ENCODE data around the gene GABBR1.
"Not testable (repeated sequence)": the region's sequence is repeated elsewhere in the genome, so short reads cannot be mapped to it uniquely, and the experiment has no call there.

Gene GABBR1

GRCh38 chr6:29632789-29633533 is at the start of gene GABBR1:
TSS of gene GABBR1 (minus strand) at chr6:29633183. CDS start at chr6:29632385, 798 bp downstream.
- H3K4me3 ChIP-seq (ENCODE audit: low read depth, low read length) = peak within 1 kb of the TSS; percentile 69
- DNase-seq (ENCODE audit: low read depth) = peak; percentile 69

GRCh38 chr6:29681811-29682210 is 48.8 kb upstream of the GABBR1 start:
- H3K4me3 ChIP-seq (ENCODE audit: low read depth, low read length) = no peak overlapping the region
- no peak for DNase-seq (ENCODE audit: low read depth)

GRCh38 chr6:29680904-29681303 is 47.9 kb upstream of the GABBR1 start, which contains the start of gene ZFP57:
TSS of gene ZFP57 (minus strand) at chr6:29681152. CDS start at chr6:29677003, 4,149 bp downstream.
- no peak for DNase-seq (ENCODE audit: low read depth)
- no peak within 1 kb of the TSS for H3K4me3 ChIP-seq (ENCODE audit: low read depth, low read length)

- no peak overlapping the region for H3K4me3 ChIP-seq (ENCODE audit: low read depth, low read length)
These were observed 47.4 kb upstream of the GABBR1 start for GRCh38 chr6:29680416-29680815.

GRCh38 chr6:29679962-29680361 is 47.0 kb upstream of the GABBR1 start:
- no peak for DNase-seq (ENCODE audit: low read depth)
- H3K4me3 ChIP-seq (ENCODE audit: low read depth, low read length) = no peak overlapping the region

More at GRCh38 chr6:29680416-29680815, 47.4 kb upstream of the GABBR1 start:
- no peak for DNase-seq (ENCODE audit: low read depth)

GRCh38 chr6:29678114-29678513 is 45.1 kb upstream of the GABBR1 start:
- H3K4me3 ChIP-seq (ENCODE audit: low read depth, low read length) = no peak overlapping the region
- no peak for DNase-seq (ENCODE audit: low read depth)

- no peak for DNase-seq (ENCODE audit: low read depth)
- H3K4me3 ChIP-seq (ENCODE audit: low read depth, low read length) = no peak overlapping the region
These were observed 44.1 kb upstream of the GABBR1 start for GRCh38 chr6:29676981-29677601.

- no peak for DNase-seq (ENCODE audit: low read depth)
- H3K4me3 ChIP-seq (ENCODE audit: low read depth, low read length) = no peak overlapping the region
These were observed 42.6 kb upstream of the GABBR1 start for GRCh38 chr6:29675561-29675960.

GRCh38 chr6:29674008-29674407 is 41.0 kb upstream of the GABBR1 start:
- no peak for DNase-seq (ENCODE audit: low read depth)
- no peak overlapping the region for H3K4me3 ChIP-seq (ENCODE audit: low read depth, low read length)

- H3K4me3 ChIP-seq (ENCODE audit: low read depth, low read length) = no peak overlapping the region
- DNase-seq (ENCODE audit: low read depth) = no peak
These were observed 40.2 kb upstream of the GABBR1 start for GRCh38 chr6:29673161-29673560.

- DNase-seq (ENCODE audit: low read depth); H3K4me3 ChIP-seq (ENCODE audit: low read depth, low read length): not testable (repeated sequence)
These were observed 39.1 kb upstream of the GABBR1 start for GRCh38 chr6:29672116-29672515.

- H3K4me3 ChIP-seq (ENCODE audit: low read depth, low read length) = no peak overlapping the region
- DNase-seq (ENCODE audit: low read depth) = no peak
These were observed 38.0 kb upstream of the GABBR1 start for GRCh38 chr6:29671026-29671425.

GRCh38 chr6:29667158-29667557 is 34.2 kb upstream of the GABBR1 start:
- DNase-seq (ENCODE audit: low read depth) = no peak
- H3K4me3 ChIP-seq (ENCODE audit: low read depth, low read length) = no peak overlapping the region

- H3K4me3 ChIP-seq (ENCODE audit: low read depth, low read length) = no peak overlapping the region
- DNase-seq (ENCODE audit: low read depth) = no peak
These were observed 33.8 kb upstream of the GABBR1 start for GRCh38 chr6:29666826-29667130.

GRCh38 chr6:29665942-29666825 is 33.2 kb upstream of the GABBR1 start:
- H3K4me3 ChIP-seq (ENCODE audit: low read depth, low read length) = no peak overlapping the region
- DNase-seq (ENCODE audit: low read depth) = no peak

GRCh38 chr6:29663300-29664042 is 30.5 kb upstream of the GABBR1 start:
- no peak for DNase-seq (ENCODE audit: low read depth)
- H3K4me3 ChIP-seq (ENCODE audit: low read depth, low read length) = no peak overlapping the region

GRCh38 chr6:29661502-29662141 is 28.6 kb upstream of the GABBR1 start:
- H3K4me3 ChIP-seq (ENCODE audit: low read depth, low read length); DNase-seq (ENCODE audit: low read depth): not testable (repeated sequence)

- no peak overlapping the region for H3K4me3 ChIP-seq (ENCODE audit: low read depth, low read length)
- DNase-seq (ENCODE audit: low read depth) = no peak
These were observed 28.1 kb upstream of the GABBR1 start for GRCh38 chr6:29661071-29661470.

- DNase-seq (ENCODE audit: low read depth) = no peak
- no peak within 1 kb of the TSS for H3K4me3 ChIP-seq (ENCODE audit: low read depth, low read length)
These were observed 23.8 kb upstream of the GABBR1 start, which contains the start of gene MOG for GRCh38 chr6:29656798-29657197. TSS of gene MOG (plus strand) at chr6:29657092. CDS start at chr6:29657210, 118 bp downstream.
